Measurements from ENCODE around the gene MASP1.

- TF ChIP-seq CTCF (conservative IDR thresholded peaks at IDR 0.05; ENCODE audit: low read depth, low read length) (no peak), POLR2A (IDR thresholded peaks at IDR 0.05; ENCODE audit: low read depth, low read length) (no peak), MAFK (IDR thresholded peaks at IDR 0.05; ENCODE audit: low read depth, low read length) (peak; percentile 66), BHLHE40 (IDR thresholded peaks at IDR 0.05; ENCODE audit: low read depth, low read length) (no peak)
Measured at GRCh38 chr3:187215460-187215859, 76.1 kb downstream of the MASP1 start.

All from IMR-90 (cell line).